Activated naive CD4-positive, alpha-beta T cell treated with anti-CD3 and anti-CD28 coated beads, Interleukin-2, amount 10 ng/mL, durations not matched to agents 7 days and 5 days (primary cell): ENCODE results near the gene MYO7B.

Experiments used
- CTCF ChIA-PET: fragments of 350-600 bp; sonication (Branson Sonifier 250); formaldehyde crosslinking; loops from one replicate; lab custom pipeline; 2021; ENCODE audit warnings: antibody characterized with exemption; lab: Charles Lee
- DNase-seq: peaks from one replicate; pipeline ENCODE4 v3.0.0-alpha.2; 2020
- H3K27ac Mint-ChIP-seq: one replicate; pipeline ENCODE4 v1.8.0; 2021; ENCODE audit warnings: mild to moderate bottlenecking, moderate library complexity, mixed read lengths
- H3K27me3 Mint-ChIP-seq: one replicate; pipeline ENCODE4 v1.8.0; 2021; ENCODE audit warnings: mild to moderate bottlenecking, mixed read lengths
- H3K36me3 Mint-ChIP-seq: one replicate; pipeline ENCODE4 v1.8.0; 2021; ENCODE audit warnings: mixed read lengths
- H3K4me1 Mint-ChIP-seq: one replicate; pipeline ENCODE4 v1.8.0; 2021; ENCODE audit warnings: mixed read lengths
- H3K4me3 Mint-ChIP-seq: one replicate; pipeline ENCODE4 v1.8.0; 2021; ENCODE audit warnings: mild to moderate bottlenecking, moderate library complexity, mixed read lengths
- H3K9me3 Mint-ChIP-seq: one replicate; pipeline ENCODE4 v1.8.0; 2021; ENCODE audit warnings: mixed read lengths

MYO7B gene

DNA sequence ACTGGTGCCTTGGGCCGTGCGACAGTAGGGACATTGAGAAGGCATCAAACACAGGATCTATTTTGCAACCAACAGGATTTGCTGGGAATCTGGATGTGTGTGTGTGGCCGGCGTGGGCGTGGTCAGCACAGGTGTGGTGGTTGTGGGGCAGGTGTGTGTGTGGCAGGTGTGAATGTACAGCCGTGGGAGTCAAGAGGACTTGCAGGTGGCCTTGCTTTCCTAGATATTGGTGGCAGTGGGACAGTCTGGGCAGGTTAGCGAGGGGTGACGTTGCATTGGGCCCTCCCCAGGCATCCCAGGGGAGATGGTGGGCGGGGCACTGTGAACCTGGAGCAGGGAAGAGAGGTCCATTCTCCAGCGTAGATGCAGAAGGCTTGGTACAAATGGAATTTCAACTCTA is 143.0 kb downstream of the MYO7B start:
- Mint-ChIP-seq H3K9me3 (no peaks in the 10 kb centered on the region), H3K27ac (no peak overlapping the region), H3K4me3 (no peak overlapping the region), H3K4me1 (peaks cover 11% of the 10 kb centered on the region), H3K36me3 (no peaks in the 10 kb centered on the region), H3K27me3 (peaks cover 78% of the 10 kb centered on the region)
- no peak for DNase-seq
- CTCF ChIA-PET, result no interaction called here

DNA sequence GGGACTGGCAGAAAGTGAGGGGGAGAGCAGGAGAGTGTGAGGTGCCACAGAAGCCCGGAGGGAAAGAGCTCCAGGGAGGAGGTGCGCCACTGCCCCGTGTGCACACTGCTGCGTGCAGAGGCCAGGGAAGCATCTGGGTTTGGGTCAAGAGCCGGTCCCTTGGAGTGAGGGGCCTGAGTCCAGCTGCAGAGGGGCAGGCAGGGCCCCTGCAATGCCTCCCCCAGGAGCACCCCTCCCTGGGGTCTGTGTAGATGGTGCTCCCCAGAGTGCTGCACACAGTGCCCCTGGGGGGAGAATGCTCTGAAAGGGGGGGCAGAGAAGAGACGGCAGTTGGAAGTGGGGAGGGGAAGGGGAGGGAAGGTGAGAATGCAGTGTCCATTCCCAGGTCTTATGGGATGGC is 143.5 kb downstream of the MYO7B start:
- H3K27ac Mint-ChIP-seq, result no peak overlapping the region
- no peaks in the 10 kb centered on the region for H3K36me3 Mint-ChIP-seq
- no peak overlapping the region for H3K4me3 Mint-ChIP-seq
- DNase-seq, result no peak
- H3K4me1 Mint-ChIP-seq, result peaks cover 11% of the 10 kb centered on the region
- H3K9me3 Mint-ChIP-seq, result no peaks in the 10 kb centered on the region
- CTCF ChIA-PET, result no interaction called here
- peaks cover 78% of the 10 kb centered on the region for H3K27me3 Mint-ChIP-seq

DNA sequence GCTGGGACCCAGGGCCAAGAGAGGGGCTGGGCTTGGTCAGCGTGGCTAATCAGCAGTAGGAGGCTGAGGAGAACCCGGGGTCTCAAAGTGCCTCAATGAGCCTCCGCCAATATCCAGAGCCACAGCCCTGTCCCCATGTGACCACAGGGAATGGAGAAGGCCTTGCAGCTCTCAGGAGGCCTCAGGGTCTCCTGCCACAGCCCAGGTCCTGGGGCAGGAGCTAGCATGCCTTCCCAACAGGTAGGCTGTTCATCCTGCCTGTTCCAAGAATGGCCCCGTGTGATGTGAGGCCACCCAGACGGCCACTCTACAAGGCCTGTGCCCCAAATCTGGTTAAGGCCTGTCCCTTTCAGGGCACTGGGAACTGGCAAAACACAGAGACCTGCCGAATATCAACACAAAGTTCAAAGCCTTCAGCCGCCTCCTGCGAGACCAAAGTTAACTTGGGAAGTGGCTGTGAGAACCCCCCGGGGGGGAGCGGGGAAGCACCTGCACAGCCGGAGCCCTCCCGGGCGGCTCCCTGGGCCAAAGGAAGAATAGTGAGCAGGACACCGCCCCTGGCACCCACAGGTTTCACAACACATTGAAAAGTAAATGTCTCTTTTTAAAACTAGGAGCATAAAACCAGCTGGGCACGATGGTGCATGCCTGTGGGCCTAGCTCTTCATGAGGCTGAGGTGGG is 144.3 kb downstream of the MYO7B start:
- no peaks in the 10 kb centered on the region for H3K36me3 Mint-ChIP-seq
- H3K4me1 Mint-ChIP-seq, result peaks cover 5% of the 10 kb centered on the region
- CTCF ChIA-PET, result no interaction called here
- peaks cover 71% of the 10 kb centered on the region for H3K27me3 Mint-ChIP-seq
- no peak for DNase-seq
- H3K4me3 Mint-ChIP-seq, result no peak overlapping the region
- no peaks in the 10 kb centered on the region for H3K9me3 Mint-ChIP-seq
- H3K27ac Mint-ChIP-seq, result no peak overlapping the region

DNA sequence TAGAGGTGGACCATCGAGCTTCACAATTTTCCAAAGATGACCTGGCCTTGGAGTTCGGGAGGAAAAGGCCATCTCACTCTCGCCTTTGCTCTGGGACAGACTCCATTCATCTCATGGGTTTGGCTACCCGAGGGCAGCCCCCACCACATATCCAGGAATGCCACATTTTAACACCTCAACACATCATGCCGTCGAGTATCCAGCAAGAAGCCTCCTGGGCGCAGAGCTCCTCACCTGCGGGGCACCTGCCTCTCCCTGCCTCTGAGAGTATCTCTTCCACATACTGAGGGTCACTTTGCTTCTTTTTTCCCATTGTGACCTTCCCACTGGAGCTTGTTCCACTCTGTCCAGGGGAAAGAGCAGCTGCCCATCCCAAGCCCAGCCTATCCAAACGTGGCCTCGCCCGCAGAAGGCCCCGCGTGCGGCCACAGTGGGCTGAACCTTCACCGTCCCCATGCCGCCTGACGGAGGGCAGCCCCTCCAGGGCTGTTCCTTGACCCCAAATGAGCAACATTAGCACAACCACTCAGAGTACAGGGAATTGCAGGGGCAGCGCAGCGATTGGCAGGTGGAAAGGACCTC is 145.3 kb downstream of the MYO7B start:
- peaks cover 69% of the 10 kb centered on the region for H3K27me3 Mint-ChIP-seq
- H3K4me1 Mint-ChIP-seq, result peaks cover 3% of the 10 kb centered on the region
- no peak overlapping the region for H3K4me3 Mint-ChIP-seq
- H3K27ac Mint-ChIP-seq, result no peak overlapping the region
- no peak for DNase-seq
- H3K36me3 Mint-ChIP-seq, result no peaks in the 10 kb centered on the region
- no peaks in the 10 kb centered on the region for H3K9me3 Mint-ChIP-seq
- CTCF ChIA-PET, result no interaction called here

DNA sequence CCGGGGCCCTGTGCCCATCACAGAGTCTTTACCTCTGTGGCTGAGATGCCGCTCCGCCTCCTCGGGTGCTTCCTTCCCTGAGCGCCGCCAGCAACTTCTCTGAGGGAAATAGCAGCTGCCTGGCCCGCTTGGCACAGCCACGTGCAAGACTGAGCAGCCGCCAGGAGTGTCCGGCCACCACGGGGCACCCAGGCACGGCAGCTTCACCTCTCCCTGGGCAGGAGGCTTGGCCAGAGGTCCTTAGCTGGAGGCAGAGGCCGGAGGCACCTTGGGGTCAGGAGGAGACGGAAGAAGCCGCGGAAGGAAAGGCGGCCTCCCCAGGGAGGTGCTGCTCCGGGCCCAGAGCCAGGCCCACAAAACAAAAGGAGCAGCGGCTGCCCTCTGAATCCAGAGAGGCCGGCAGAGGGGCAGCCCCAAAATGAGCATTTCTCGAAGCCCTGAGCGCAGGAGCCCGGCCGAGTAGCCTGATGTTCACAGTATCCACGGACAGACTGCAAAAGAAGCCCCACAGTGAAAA is 145.9 kb downstream of the MYO7B start:
- Mint-ChIP-seq H3K36me3 (no peaks in the 10 kb centered on the region), H3K4me1 (peaks cover 2% of the 10 kb centered on the region), H3K27ac (no peak overlapping the region), H3K27me3 (peaks cover 65% of the 10 kb centered on the region), H3K9me3 (no peaks in the 10 kb centered on the region), H3K4me3 (no peak overlapping the region)
- DNase-seq, result no peak
- CTCF ChIA-PET, result no interaction called here

DNA sequence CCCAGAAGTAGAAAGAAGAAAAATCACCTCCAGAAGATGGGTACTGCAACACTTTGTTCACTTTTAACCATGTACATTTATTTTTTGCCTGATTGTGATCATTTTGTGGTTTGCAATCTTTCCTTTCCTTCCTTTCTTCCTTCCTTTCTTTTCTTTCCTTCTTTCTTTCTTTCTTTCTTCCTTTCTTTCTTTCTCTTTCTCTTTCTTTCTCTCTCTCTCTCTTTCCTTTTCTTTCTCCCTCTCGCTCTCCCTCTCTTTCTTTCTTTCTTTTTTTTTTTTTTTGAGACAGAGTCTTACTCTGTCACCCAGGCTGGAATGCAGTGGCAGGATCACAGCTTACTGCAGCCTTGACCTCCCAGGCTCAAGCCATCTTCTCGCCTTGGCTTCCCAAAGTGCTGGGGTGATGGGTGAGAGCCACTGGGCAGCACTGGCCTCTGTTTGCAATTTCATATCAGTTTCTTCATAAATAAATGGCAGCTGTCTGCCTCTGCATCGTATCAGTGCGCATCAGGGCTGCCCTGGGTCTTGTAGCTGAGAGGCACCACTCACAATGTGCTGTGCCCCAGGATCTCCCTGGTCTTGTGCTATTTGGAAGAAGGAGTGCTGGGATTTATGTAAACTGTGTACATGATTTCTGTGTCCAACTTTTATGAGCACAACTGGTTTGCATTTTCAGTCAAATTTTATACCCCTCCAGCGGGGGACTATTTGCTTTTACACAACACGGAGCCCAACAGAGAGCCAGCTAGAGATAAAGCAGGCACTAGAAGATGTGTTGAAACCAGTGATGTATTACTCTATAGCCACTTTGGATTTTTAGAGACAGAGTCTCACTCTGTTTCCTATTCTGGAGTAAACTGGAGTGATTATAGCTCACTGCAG is 146.7 kb downstream of the MYO7B start:
- no peaks in the 10 kb centered on the region for H3K36me3 Mint-ChIP-seq
- CTCF ChIA-PET, result interaction anchor here (1.0 kb wide), 1 partner anchor 378 kb away, joined by 3 read pairs; no protein-coding TSS in a partner anchor
- H3K4me3 Mint-ChIP-seq, result no peak overlapping the region
- no peak overlapping the region for H3K27ac Mint-ChIP-seq
- no peaks in the 10 kb centered on the region for H3K9me3 Mint-ChIP-seq
- peaks cover 57% of the 10 kb centered on the region for H3K27me3 Mint-ChIP-seq
- DNase-seq, result no peak
- H3K4me1 Mint-ChIP-seq, result peaks cover 2% of the 10 kb centered on the region

DNA sequence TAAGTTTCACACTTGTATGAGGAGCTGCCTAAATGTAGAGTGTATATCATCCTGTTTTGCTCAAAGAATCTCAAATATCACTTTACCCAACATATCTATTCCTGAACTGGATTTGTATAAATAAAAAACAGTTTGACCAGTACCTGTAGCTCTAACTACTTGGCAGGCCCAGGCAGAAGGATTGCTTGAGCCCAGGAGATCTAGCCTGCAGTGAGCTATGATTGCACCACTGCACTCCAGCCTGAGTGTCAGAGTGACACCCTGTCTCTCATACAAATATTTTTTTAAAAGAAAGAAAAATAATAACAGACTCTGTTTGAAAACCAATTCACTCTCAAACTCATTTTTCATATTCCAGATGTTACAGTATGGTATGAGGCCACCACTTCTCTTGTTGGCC is 147.6 kb downstream of the MYO7B start:
- Mint-ChIP-seq H3K36me3 (no peaks in the 10 kb centered on the region), H3K27ac (no peak overlapping the region), H3K4me1 (peaks cover 2% of the 10 kb centered on the region), H3K9me3 (no peaks in the 10 kb centered on the region), H3K27me3 (peaks cover 48% of the 10 kb centered on the region), H3K4me3 (no peak overlapping the region)
- DNase-seq, result no peak
- CTCF ChIA-PET, result interaction anchor here (1.0 kb wide), 1 partner anchor 379 kb away, joined by 3 read pairs; no protein-coding TSS in a partner anchor

DNA sequence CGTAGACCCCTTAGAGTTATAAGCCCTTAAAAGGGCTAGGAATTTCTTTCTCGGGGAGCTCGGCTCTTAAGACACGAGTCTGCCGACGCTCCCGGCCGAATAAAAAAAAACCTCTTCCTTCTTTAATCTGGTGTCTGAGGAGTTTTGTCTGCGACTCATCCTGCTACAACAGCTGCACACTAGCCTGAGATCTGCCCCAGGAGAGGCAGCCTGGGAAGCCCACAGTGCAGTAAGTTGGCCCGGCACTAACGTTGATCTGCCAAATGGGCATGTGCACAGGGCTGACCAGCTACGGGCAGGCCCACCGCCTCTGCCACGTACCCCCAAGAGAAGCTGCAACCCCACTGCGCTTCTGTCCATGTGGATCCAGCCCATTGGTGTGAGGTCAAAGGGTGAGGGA is 148.3 kb downstream of the MYO7B start:
- Mint-ChIP-seq H3K27me3 (peaks cover 41% of the 10 kb centered on the region), H3K9me3 (peaks cover 3% of the 10 kb centered on the region), H3K27ac (no peak overlapping the region), H3K4me1 (peaks cover 2% of the 10 kb centered on the region), H3K36me3 (no peaks in the 10 kb centered on the region), H3K4me3 (no peak overlapping the region)
- no peak for DNase-seq
- CTCF ChIA-PET, result no interaction called here

DNA sequence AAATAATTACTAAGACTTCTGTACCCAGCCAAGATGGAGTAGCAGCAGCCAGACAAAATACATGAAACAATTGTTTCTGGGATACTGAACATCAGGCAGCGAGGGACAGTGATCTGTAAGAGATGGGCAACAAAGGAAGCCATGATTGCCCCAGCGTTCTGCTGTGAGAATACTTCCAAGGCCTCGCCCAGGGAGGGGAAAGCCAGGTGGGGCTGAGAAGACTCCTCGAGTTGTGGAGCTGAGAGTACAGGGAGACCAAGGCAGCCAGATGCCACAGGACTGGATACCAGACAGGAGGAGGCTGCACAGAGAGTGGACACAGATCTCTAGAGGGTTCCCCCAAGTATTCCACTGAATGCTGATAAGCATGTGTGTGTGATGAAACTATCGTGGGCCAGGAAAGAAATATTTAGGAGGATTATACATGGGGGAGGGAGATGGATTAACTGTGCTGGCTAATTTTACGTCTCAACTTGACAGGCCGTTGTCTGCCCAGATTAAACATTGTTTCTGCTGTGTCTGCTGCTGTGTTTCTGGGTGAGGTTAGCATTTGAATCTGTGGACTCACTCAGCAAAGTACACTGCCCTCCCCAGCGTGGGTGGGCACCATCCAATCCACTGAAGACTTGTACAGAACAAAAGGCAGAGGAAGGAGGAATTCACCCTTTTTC is 150.1 kb downstream of the MYO7B start:
- peaks cover 2% of the 10 kb centered on the region for H3K4me1 Mint-ChIP-seq
- CTCF ChIA-PET, result no interaction called here
- peaks cover 34% of the 10 kb centered on the region for H3K27me3 Mint-ChIP-seq
- H3K4me3 Mint-ChIP-seq, result no peak overlapping the region
- H3K36me3 Mint-ChIP-seq, result no peaks in the 10 kb centered on the region
- peaks cover 15% of the 10 kb centered on the region for H3K9me3 Mint-ChIP-seq
- DNase-seq, result no peak
- no peak overlapping the region for H3K27ac Mint-ChIP-seq
